Measurements from ENCODE around the gene TOLLIP. TPM values are rescaled to one million over a fixed set of nuclear protein-coding genes. Genes with fewer than 3 reads are reported as not detected.

Gene TOLLIP
- total and polyA plus RNA-seq, 9 of the 15 experiments (the other 6 are each of a cell fraction or from before 2014, with no cell fraction given): 0.23 to 22.8 (median 7.1) TPM

GRCh38 chr11:1309498-1310317 lies at the start of gene TOLLIP (continued):
- peak in 1 of 3 experiments; percentile 41; a peak in 1 of 6 replicates for TF ChIP-seq ZBTB11 (CRISPR knock-in tag; IDR thresholded peaks at IDR 0.05)
- 0 out of 2 replicates have a peak, but pooled peaks have one; percentile 17 for TF ChIP-seq NR2C2 (CRISPR knock-in tag; IDR thresholded peaks at IDR 0.05)
- peak; percentile 74 for TF ChIP-seq NR2C2 (tag; IDR thresholded peaks at IDR 0.05)
- peak; percentile 29; the same call in 1 of the 2 replicates for TF ChIP-seq ZBTB17 (CRISPR knock-in tag; IDR thresholded peaks at IDR 0.05)
- TF ChIP-seq KLF10 (CRISPR knock-in tag; IDR thresholded peaks at IDR 0.05): no peak
- TF ChIP-seq SMARCB1 (IDR thresholded peaks at IDR 0.05; ENCODE audit: insufficient read length, low read depth): no peak
- TF ChIP-seq ZNF197 (CRISPR knock-in tag; IDR thresholded peaks at IDR 0.05; ENCODE audit: low read depth): no peak
- TF ChIP-seq MEF2D (tag; conservative IDR thresholded peaks at IDR 0.05; ENCODE audit: low read depth): peak; percentile 46; the same call in 1 of the 2 replicates
- no peak for TF ChIP-seq GATAD2A (IDR thresholded peaks at IDR 0.05)
- no peak for TF ChIP-seq CBX5 (IDR thresholded peaks at IDR 0.05; ENCODE audit: borderline replicate concordance, low read depth)
- TF ChIP-seq ETV1 (tag; conservative IDR thresholded peaks at IDR 0.05; ENCODE audit: low read depth): 0 out of 2 replicates have a peak, but pooled peaks have one; percentile 19
- peak; percentile 86; the same call in 1 of the 2 replicates for TF ChIP-seq HDAC8 (tag; IDR thresholded peaks at IDR 0.05)
- no peak for TF ChIP-seq GTF3C2 (IDR thresholded peaks at IDR 0.05; ENCODE audit: borderline replicate concordance, extremely low read depth, insufficient read length)
- peak; percentile 56; the same call in 1 of the 2 replicates for TF ChIP-seq ZNF583 (CRISPR knock-in tag; IDR thresholded peaks at IDR 0.05)
- no peak for TF ChIP-seq SAFB (IDR thresholded peaks at IDR 0.05; ENCODE audit: borderline replicate concordance, low read depth, low read length)
- peak; percentile 62 for TF ChIP-seq CREM (IDR thresholded peaks at IDR 0.05; ENCODE audit: low read depth)
- no peak for TF ChIP-seq ZBTB8A (IDR thresholded peaks at IDR 0.05; ENCODE audit: partially characterized antibody)
- TF ChIP-seq NR0B1 (IDR thresholded peaks at IDR 0.05; ENCODE audit: partially characterized antibody): no peak
- no peak for TF ChIP-seq ZNF76 (CRISPR knock-in tag; IDR thresholded peaks at IDR 0.05; ENCODE audit: borderline replicate concordance)
- no peak for TF ChIP-seq FOXA3 (CRISPR knock-in tag; conservative IDR thresholded peaks at IDR 0.05 in 1 of 2, IDR thresholded peaks at IDR 0.05 in 1 of 2)

All from K562 (cell line).